Heart left ventricle (tissue), 16 donors: ENCODE results near the gene RALBP1. TPM values are rescaled to one million over a fixed set of nuclear protein-coding genes. Genes with fewer than 3 reads are reported as not detected.

Experiments
- ATAC-seq, 4 donors: fragments of 200-7000 bp; cut with Tn5 transposase; one replicate each; pipeline ENCODE4 v1.9.1; 2020 to 2022; ENCODE audit warnings: moderate library complexity in 4 of 4, mild to moderate bottlenecking in 3 of 4, moderate number of reproducible peaks in 1 of 4
- DNase-seq, 5 donors: peaks; one replicate each; pipeline ENCODE4 v3.0.0-alpha.2; 2020
- H3K27ac ChIP-seq, 12 donors: fragments of 200-600 bp; sonication (generic) in 4 of 12; one replicate each; pipeline versions ENCODE4 v1.5.0 to v1.8.0; 2016 to 2022; ENCODE audit warnings: mild to moderate bottlenecking in 2 of 12
- H3K27me3 ChIP-seq, 9 donors: fragments of 200-600 bp; sonication (generic) in 2 of 9; one replicate each; pipeline versions ENCODE4 v1.5.1 to v1.8.0; 2016 to 2022; ENCODE audit warnings: mild to moderate bottlenecking in 3 of 9
- H3K36me3 ChIP-seq, 9 donors: fragments of 200-600 bp; sonication (generic) in 2 of 9; one replicate each; pipeline versions ENCODE4 v1.5.0 to v1.8.0; 2018 to 2022; ENCODE audit warnings: mild to moderate bottlenecking in 2 of 9
- H3K4me1 ChIP-seq, 12 donors: fragments of 200-600 bp; sonication (generic) in 4 of 12; one replicate each; pipeline versions ENCODE4 v1.5.0 to v1.8.0; 2016 to 2022; ENCODE audit warnings: mild to moderate bottlenecking in 3 of 12
- H3K4me3 ChIP-seq, 12 donors: fragments of 200-600 bp; sonication (generic) in 4 of 12; one replicate each; pipeline versions ENCODE4 v1.5.0 to v1.8.0; 2017 to 2022; ENCODE audit warnings: mild to moderate bottlenecking in 9 of 12, moderate library complexity in 4 of 12
- H3K9me3 ChIP-seq, 12 donors: fragments of 200-600 bp; sonication (generic) in 4 of 12; one replicate each; pipeline versions ENCODE4 v1.5.0 to v1.8.0; 2016 to 2022; ENCODE audit warnings: mild to moderate bottlenecking in 1 of 12
- CTCF ChIP-seq, 12 donors: fragments of 200-600 bp; sonication (generic) in 4 of 12; IDR thresholded peaks; one replicate each; pipeline versions ENCODE4 v1.5.0 to v1.8.0; 2018 to 2022; ENCODE audit warnings: antibody characterized with exemption in 12 of 12, mild to moderate bottlenecking in 5 of 12
- POLR2A ChIP-seq, 2 donors: fragments of 450-650 bp; IDR thresholded peaks; one replicate each; pipeline ENCODE4 v1.6.1; 2017; ENCODE audit warnings: antibody characterized with exemption in 2 of 2, mild to moderate bottlenecking in 2 of 2, moderate library complexity in 2 of 2
- WGBS, 4 donors: extraction: QIAGEN DNeasy Blood & Tissue Kit in 2 of 4; methylation state at CpG; one replicate each; pipeline versions ENCODE4 v1.1.5 to v1.1.7; 2013 to 2018; 5-methylcytosine and 5-hydroxymethylcytosine counted together
- intact Hi-C, 10 donors: fragments of 100-400 bp; cut with DNase I; formaldehyde crosslinking; loops; one replicate each; pipeline versions ENCODE4 v1.11.1 to v1.14.2; 2022
- polyA plus RNA-seq, 2 donors: library from polyadenylated mRNA; stranded (reverse); fragments of 200-250 nt; gene quantifications; one replicate each; pipeline ENCODE4 v1.2.3, GENCODE V29; 2013
- total RNA-seq, 9 donors: library from RNA; depleted of rRNA in 2 of 9; stranded (reverse); fragments of >200 nt in 2 of 9; fragmentation: NEBNext Ultra II Directional in 3 of 9; extraction: Animal tissue kit (Norgen Biotek cat#: 25700) in 3 of 9; gene quantifications; one replicate each; pipeline versions ENCODE4 v1.1.0 to v1.2.4, GENCODE V29; 2016 to 2023
- donor health status: ischemic (EF 13 %, LVEDD 7.1; RV severe dilation, severe dysfunction).
- donor health status: healthy with polysubstance abuse.
- donor health status: DM: no; HTN: yes; CAD: no.
- donor health status: DM: no; HTN: no; CAD: no.
- donor health status: ischemic (EF 25% LVEDD 6.9; RV normal size, moderate dysfunction).
- donor health status: ischemic (EF 25% LVEDD 5.7; RV mildly dilated, moderate dysfunction).
- donor health status: healthy.
- donor health status: DM: yes; HTN: yes; CAD: no.
- donor health status: ischemic (EF 35%, LVEDD 5.7; RV mildly dilated, moderate dysfunction).
- donor health status: nonischemic (EF 11% LVEDD 7.7; RV severe dilation, severe dysfunction).
- donor health status: DM: yes; HTN: yes; CAD: no.
- donor health status: PGD.
- donor health status: ischemic (EF 29% LVEDD 5.4; RV normal size, mild dysfunction).
- donor health status: nonischemic (EF 23%, LVEDD 6.1; RV moderate dilation, normal function).

Gene RALBP1
- total and polyA plus RNA-seq, 11 donors: 20.9 to 91.1 (median 47.8) TPM

- ATAC-seq (peak in 2 of 4 donors; percentile 44 to 57), DNase-seq (no peak)
- H3K36me3 ChIP-seq: peaks cover 0 to 88% (median 79%) of the 10 kb centered on the region in 9 donors
- WGBS, 4 donors: 82 to 87% (median 86%) methylated on average over 27 of the region's 27 CpGs
- H3K9me3 ChIP-seq: no peaks in the 10 kb centered on the region
- peaks cover 0 to 3% (median 0%) of the 10 kb centered on the region in 12 donors for H3K4me1 ChIP-seq
- H3K27me3 ChIP-seq: no peaks in the 10 kb centered on the region
- peak overlapping the region in 1 of 12 donors; percentile 38 for H3K27ac ChIP-seq
- intact Hi-C loops: no loop called here
- TF ChIP-seq CTCF (IDR thresholded peaks at IDR 0.05): no peak
- TF ChIP-seq POLR2A (IDR thresholded peaks at IDR 0.05): no peak
- no peak overlapping the region for H3K4me3 ChIP-seq
Measured at GRCh38 chr18:9535430-9535991, 60.2 kb downstream of the RALBP1 start.

- no peak for DNase-seq
- Histone ChIP-seq H3K4me3 (no peak overlapping the region), H3K36me3 (peaks cover 0 to 79% (median 70%) of the 10 kb centered on the region in 9 donors), H3K27me3 (no peaks in the 10 kb centered on the region), H3K9me3 (no peaks in the 10 kb centered on the region), H3K27ac (no peak overlapping the region), H3K4me1 (peaks cover 0 to 3% (median 0%) of the 10 kb centered on the region in 12 donors)
- TF ChIP-seq CTCF (IDR thresholded peaks at IDR 0.05) (no peak), POLR2A (IDR thresholded peaks at IDR 0.05) (no peak)
- ATAC-seq: no peak
- WGBS, 4 donors: 94 to 97% (median 95%) methylated on average over 16 to 22 of the region's 24 CpGs
- intact Hi-C loops: no loop called here
Measured at GRCh38 chr18:9536354-9537152, 61.2 kb downstream of the RALBP1 start.

- Histone ChIP-seq H3K9me3 (no peaks in the 10 kb centered on the region), H3K36me3 (peaks cover 0 to 69% (median 61%) of the 10 kb centered on the region in 9 donors), H3K4me1 (peaks cover 0 to 3% (median 0%) of the 10 kb centered on the region in 12 donors), H3K4me3 (no peak overlapping the region), H3K27me3 (no peaks in the 10 kb centered on the region), H3K27ac (no peak overlapping the region)
- 81 to 92% (median 88%) methylated on average over 6 of the region's 6 CpGs for WGBS, 4 donors
- DNase-seq: no peak
- intact Hi-C loops: no loop called here
- no peak for ATAC-seq
- TF ChIP-seq CTCF (IDR thresholded peaks at IDR 0.05) (no peak), POLR2A (IDR thresholded peaks at IDR 0.05) (no peak)
Measured at GRCh38 chr18:9537677-9538076, 62.4 kb downstream of the RALBP1 start.

- no peak overlapping the region for H3K4me3 ChIP-seq
- H3K9me3 ChIP-seq: no peaks in the 10 kb centered on the region
- no peaks in the 10 kb centered on the region for H3K27me3 ChIP-seq
- no peak overlapping the region for H3K27ac ChIP-seq
- intact Hi-C loops: no loop called here
- TF ChIP-seq POLR2A (IDR thresholded peaks at IDR 0.05) (no peak), CTCF (IDR thresholded peaks at IDR 0.05) (no peak)
- H3K4me1 ChIP-seq: peaks cover 0 to 3% (median 0%) of the 10 kb centered on the region in 12 donors
- no peak for DNase-seq
- WGBS, 4 donors: 94 to 96% (median 96%) methylated on average over 6 of the region's 6 CpGs
- peaks cover 0 to 53% (median 45%) of the 10 kb centered on the region in 9 donors for H3K36me3 ChIP-seq
- ATAC-seq: no peak
Measured at GRCh38 chr18:9539283-9539682, 64.0 kb downstream of the RALBP1 start.
